Erythroblast (primary cell): ENCODE results near the gene MUC4.

ENCODE experiments used
- GATA1 ChIP-seq: IDR thresholded peaks from 2 replicates; pipeline ENCODE4 v1.6.1; 2011; ENCODE audit warnings: low read depth, mild to moderate bottlenecking, control low read depth, low read length, moderate library complexity
- POLR2A ChIP-seq: IDR thresholded peaks from 2 replicates; pipeline ENCODE4 v1.6.1; 2011; ENCODE audit warnings: mild to moderate bottlenecking, low read length

DNA sequence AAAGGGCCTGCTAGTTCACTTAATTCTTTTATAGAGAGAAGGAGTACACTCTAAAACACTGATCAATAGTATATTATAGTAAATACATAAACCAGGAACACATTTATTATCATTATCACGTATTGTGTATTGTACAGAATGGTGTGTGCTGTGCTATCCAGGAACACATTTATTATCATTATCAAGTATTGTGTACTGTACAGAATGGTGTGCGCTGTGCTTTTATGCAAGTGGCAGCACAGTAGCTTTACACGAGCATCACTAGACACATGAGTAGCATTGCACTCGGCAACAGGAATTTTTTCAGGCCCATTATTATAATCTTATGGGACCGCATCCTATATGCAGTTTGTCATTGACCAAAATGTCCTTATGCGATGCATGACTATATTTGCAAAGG, 111.9 kb downstream of the MUC4 start:
- TF ChIP-seq POLR2A (no peak), GATA1 (no peak)
